ENCODE results near the gene TYRO3. TPM values are rescaled to one million over a fixed set of nuclear protein-coding genes. Genes with fewer than 3 reads are reported as not detected.

TYRO3 gene
- polyA plus RNA-seq, 1 of the 3 experiments (the other 2 are of a cell fraction): 8.7 TPM

DNA sequence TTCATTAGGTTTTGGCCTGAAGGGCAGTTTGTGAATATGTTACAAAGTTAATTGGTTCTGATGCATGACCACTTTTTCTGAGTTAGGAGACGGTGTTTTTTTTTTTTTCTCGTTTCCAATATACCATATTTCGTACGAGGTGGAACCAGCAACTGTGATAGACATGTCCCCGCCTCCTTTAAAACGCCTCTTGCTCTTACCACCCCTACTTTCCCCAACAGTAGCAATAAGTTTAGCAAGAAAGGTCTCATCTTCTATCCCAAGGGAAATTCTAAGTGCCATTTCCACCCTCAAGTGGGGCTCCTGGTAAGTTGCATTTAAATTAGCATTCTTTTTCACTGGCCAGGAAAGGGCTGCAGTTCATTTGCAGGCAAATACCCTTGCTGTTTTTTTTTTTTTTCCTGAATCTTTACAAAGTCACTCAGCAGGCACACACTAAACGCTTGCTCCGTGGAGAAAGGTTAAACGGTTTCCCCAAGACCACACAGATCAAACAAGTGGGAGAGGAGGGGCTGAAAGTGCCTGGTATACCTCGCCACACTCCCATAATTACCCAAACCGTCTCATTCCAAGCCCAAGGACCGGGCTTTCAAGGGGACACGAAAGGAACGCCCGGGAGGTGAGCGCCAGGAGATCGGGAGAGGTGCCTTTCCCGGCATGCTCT lies 61.7 kb downstream of the TYRO3 start:
- H3K36me3 ChIP-seq (replicated peaks in 1 of 2; ENCODE audit: control insufficient read depth in 1 of 2, insufficient read depth in 2 of 2, low read length in 1 of 2): no peaks in the 10 kb centered on the region
- ChIA-PET CTCF (interaction anchor here (0.9 to 3.7 kb wide), 2 partner anchors 16 to 284 kb away, joined by 3 to 14 read pairs; no protein-coding TSS in a partner anchor), POLR2A (interaction anchor here (0.8 to 1.3 kb wide), 5 partner anchors 9 to 183 kb away, joined by 3 to 7 read pairs (median 4); partner anchors contain the start of gene RPAP1)
- H3K27me3 ChIP-seq (ENCODE audit: insufficient read depth): no peaks in the 10 kb centered on the region
- H4K20me1 ChIP-seq (ENCODE audit: insufficient read depth): no peaks in the 10 kb centered on the region
- H3F3A ChIP-seq (replicated peaks; ENCODE audit: insufficient read depth): peaks cover 24% of the 10 kb centered on the region
- peak; percentile 18 for DNase-seq
- H3K9ac ChIP-seq: peak overlapping the region; percentile 61; the same call in 1 of the 2 replicates
- H3K4me1 ChIP-seq (ENCODE audit: control insufficient read depth in 1 of 2, insufficient read depth in 2 of 2, low read depth in 1 of 2, low read length in 1 of 2): peaks cover 0 to 10% of the 10 kb centered on the region in 2 experiments; a peak in 1 of 4 replicates
- no peaks in the 10 kb centered on the region for H3K9me2 ChIP-seq
- peak overlapping the region; percentile 84 for H3K4me2 ChIP-seq
- H3K27ac ChIP-seq (ENCODE audit: low read depth in 2 of 2, low read length in 1 of 2): peak overlapping the region in 1 of 2 experiments; percentile 80; a peak in 2 of 4 replicates
- no peaks in the 10 kb centered on the region for H3K9me3 ChIP-seq
- no peaks in the 10 kb centered on the region for H3K79me2 ChIP-seq (ENCODE audit: insufficient read depth)
- WGBS (ENCODE audit: low lambda C conversion rate): 17% methylated on average over 18 of the region's 18 CpGs
- peak overlapping the region; percentile 99 for H2AFZ ChIP-seq (ENCODE audit: low read depth)
- H3K4me3 ChIP-seq (ENCODE audit: low read depth in 2 of 2, low read length in 1 of 2): peak overlapping the region; percentile 50 to 63
- TF ChIP-seq, protein P1, sequence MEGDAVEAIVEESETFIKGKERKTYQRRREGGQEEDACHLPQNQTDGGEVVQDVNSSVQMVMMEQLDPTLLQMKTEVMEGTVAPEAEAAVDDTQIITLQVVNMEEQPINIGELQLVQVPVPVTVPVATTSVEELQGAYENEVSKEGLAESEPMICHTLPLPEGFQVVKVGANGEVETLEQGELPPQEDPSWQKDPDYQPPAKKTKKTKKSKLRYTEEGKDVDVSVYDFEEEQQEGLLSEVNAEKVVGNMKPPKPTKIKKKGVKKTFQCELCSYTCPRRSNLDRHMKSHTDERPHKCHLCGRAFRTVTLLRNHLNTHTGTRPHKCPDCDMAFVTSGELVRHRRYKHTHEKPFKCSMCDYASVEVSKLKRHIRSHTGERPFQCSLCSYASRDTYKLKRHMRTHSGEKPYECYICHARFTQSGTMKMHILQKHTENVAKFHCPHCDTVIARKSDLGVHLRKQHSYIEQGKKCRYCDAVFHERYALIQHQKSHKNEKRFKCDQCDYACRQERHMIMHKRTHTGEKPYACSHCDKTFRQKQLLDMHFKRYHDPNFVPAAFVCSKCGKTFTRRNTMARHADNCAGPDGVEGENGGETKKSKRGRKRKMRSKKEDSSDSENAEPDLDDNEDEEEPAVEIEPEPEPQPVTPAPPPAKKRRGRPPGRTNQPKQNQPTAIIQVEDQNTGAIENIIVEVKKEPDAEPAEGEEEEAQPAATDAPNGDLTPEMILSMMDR (IDR thresholded peaks at IDR 0.05): no peak
- TF ChIP-seq POLR2AphosphoS5 (IDR thresholded peaks at IDR 0.05; ENCODE audit: low read depth, low read length) (no peak), NRF1 (IDR thresholded peaks at IDR 0.05; ENCODE audit: low read depth, low read length) (no peak), JUND (IDR thresholded peaks at IDR 0.05) (no peak), MEF2A (IDR thresholded peaks at IDR 0.05; ENCODE audit: borderline replicate concordance, low read depth) (no peak), RCOR1 (IDR thresholded peaks at IDR 0.05; ENCODE audit: low read length) (no peak), RFX5 (IDR thresholded peaks at IDR 0.05; ENCODE audit: low read length) (no peak), FOXJ3 (CRISPR knock-in tag; IDR thresholded peaks at IDR 0.05) (no peak), EZH2phosphoT487 (IDR thresholded peaks at IDR 0.05; ENCODE audit: borderline replicate concordance, low read depth) (no peak), CHD2 (IDR thresholded peaks at IDR 0.05; ENCODE audit: low read length, partially characterized antibody) (no peak), TEAD4 (IDR thresholded peaks at IDR 0.05; ENCODE audit: borderline replicate concordance, insufficient read depth) (no peak), MXI1 (IDR thresholded peaks at IDR 0.05; ENCODE audit: low read depth, low read length) (no peak), RAD21 (IDR thresholded peaks at IDR 0.05; ENCODE audit: low read length) (no peak)
- TF ChIP-seq, protein P2, sequence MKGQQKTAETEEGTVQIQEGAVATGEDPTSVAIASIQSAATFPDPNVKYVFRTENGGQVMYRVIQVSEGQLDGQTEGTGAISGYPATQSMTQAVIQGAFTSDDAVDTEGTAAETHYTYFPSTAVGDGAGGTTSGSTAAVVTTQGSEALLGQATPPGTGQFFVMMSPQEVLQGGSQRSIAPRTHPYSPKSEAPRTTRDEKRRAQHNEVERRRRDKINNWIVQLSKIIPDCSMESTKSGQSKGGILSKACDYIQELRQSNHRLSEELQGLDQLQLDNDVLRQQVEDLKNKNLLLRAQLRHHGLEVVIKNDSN (IDR thresholded peaks at IDR 0.05; ENCODE audit: borderline replicate concordance, low read depth): no peak
- TF ChIP-seq, protein P3, sequence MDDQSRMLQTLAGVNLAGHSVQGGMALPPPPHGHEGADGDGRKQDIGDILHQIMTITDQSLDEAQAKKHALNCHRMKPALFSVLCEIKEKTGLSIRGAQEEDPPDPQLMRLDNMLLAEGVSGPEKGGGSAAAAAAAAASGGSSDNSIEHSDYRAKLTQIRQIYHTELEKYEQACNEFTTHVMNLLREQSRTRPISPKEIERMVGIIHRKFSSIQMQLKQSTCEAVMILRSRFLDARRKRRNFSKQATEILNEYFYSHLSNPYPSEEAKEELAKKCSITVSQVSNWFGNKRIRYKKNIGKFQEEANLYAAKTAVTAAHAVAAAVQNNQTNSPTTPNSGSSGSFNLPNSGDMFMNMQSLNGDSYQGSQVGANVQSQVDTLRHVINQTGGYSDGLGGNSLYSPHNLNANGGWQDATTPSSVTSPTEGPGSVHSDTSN (IDR thresholded peaks at IDR 0.05): no peak
- TF ChIP-seq, protein P4, sequence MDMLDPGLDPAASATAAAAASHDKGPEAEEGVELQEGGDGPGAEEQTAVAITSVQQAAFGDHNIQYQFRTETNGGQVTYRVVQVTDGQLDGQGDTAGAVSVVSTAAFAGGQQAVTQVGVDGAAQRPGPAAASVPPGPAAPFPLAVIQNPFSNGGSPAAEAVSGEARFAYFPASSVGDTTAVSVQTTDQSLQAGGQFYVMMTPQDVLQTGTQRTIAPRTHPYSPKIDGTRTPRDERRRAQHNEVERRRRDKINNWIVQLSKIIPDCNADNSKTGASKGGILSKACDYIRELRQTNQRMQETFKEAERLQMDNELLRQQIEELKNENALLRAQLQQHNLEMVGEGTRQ (IDR thresholded peaks at IDR 0.05; ENCODE audit: borderline replicate concordance, low read depth, low read length): no peak
